GM23338 (cell line): ENCODE results near the gene AP2A1. TPM values are rescaled to one million over a fixed set of nuclear protein-coding genes. Genes with fewer than 3 reads are reported as not detected.

Source experiments
- ATAC-seq: fragments of 200-7000 bp; cut with Tn5 transposase; 3 replicates; pipeline ENCODE4 v1.9.1; 2020
- DNase-seq: peaks from one replicate; pipeline ENCODE4 v3.0.0-alpha.2; 2015; ENCODE audit warnings: low spot score
- H2AFZ ChIP-seq: fragments of 200-600 bp; sonication (generic); 2 replicates; pipeline ENCODE4 v1.8.0; 2016; ENCODE audit warnings: antibody characterized with exemption, mild to moderate bottlenecking, moderate library complexity
- H3F3A ChIP-seq: fragments of 200-600 bp; sonication (generic); replicated peaks from 2 replicates; pipeline ENCODE4 v1.8.0; 2017; ENCODE audit warnings: antibody characterized with exemption, mixed run types, low read depth
- H3K27ac ChIP-seq: fragments of 200-600 bp; sonication (generic); 2 replicates; pipeline ENCODE4 v1.6.1; 2016; ENCODE audit warnings: low read depth
- H3K27me3 ChIP-seq: fragments of 200-600 bp; sonication (generic); 2 replicates; pipeline ENCODE4 v1.8.0; 2016; ENCODE audit warnings: mild to moderate bottlenecking, mixed run types, moderate library complexity; ENCODE audit not compliant: insufficient read depth
- H3K36me3 ChIP-seq: fragments of 200-600 bp; sonication (generic); 2 replicates; pipeline ENCODE4 v1.8.0; 2016; ENCODE audit warnings: mild to moderate bottlenecking; ENCODE audit not compliant: insufficient read depth
- H3K4me1 ChIP-seq: fragments of 200-600 bp; sonication (generic); 2 replicates; pipeline ENCODE4 v1.8.0; 2016; ENCODE audit warnings: mild to moderate bottlenecking, moderate library complexity; ENCODE audit not compliant: insufficient read depth
- H3K4me2 ChIP-seq: fragments of 200-600 bp; sonication (generic); 2 replicates; pipeline ENCODE4 v1.7.1; 2017; ENCODE audit warnings: mixed run types
- H3K4me3 ChIP-seq: fragments of 200-600 bp; sonication (generic); 2 replicates; pipeline ENCODE4 v1.6.1; 2016; ENCODE audit warnings: mixed run types
- H3K79me2 ChIP-seq: fragments of 200-600 bp; sonication (generic); replicated peaks from 2 replicates; pipeline ENCODE4 v1.8.0; 2017; ENCODE audit warnings: mild to moderate bottlenecking; ENCODE audit not compliant: insufficient read depth
- H3K9me2 ChIP-seq: fragments of 200-600 bp; sonication (generic); 2 replicates; pipeline ENCODE4 v1.8.0; 2017; ENCODE audit not compliant: insufficient read depth
- H4K20me1 ChIP-seq: fragments of 200-600 bp; sonication (generic); replicated peaks from 2 replicates; pipeline ENCODE4 v1.8.0; 2017; ENCODE audit warnings: mild to moderate bottlenecking; ENCODE audit not compliant: insufficient read depth
- H3K27ac Mint-ChIP-seq: 2 replicates; pipeline ENCODE4 v1.8.0; 2020; ENCODE audit warnings: inconsistent platforms, mild to moderate bottlenecking, moderate library complexity, mixed read lengths
- H3K27me3 Mint-ChIP-seq: 3 replicates; pipeline ENCODE4 v1.8.0; 2022; ENCODE audit warnings: low read depth, mild to moderate bottlenecking, moderate library complexity, mixed read lengths, inconsistent platforms; ENCODE audit not compliant: insufficient read depth, poor library complexity
- H3K36me3 Mint-ChIP-seq: 3 replicates; pipeline ENCODE4 v1.8.0; 2021; ENCODE audit warnings: low read depth, mild to moderate bottlenecking, inconsistent platforms, moderate library complexity, mixed read lengths
- H3K4me1 Mint-ChIP-seq: 3 replicates; pipeline ENCODE4 v1.8.0; 2020; ENCODE audit warnings: mild to moderate bottlenecking, inconsistent platforms, mixed read lengths
- H3K4me3 Mint-ChIP-seq: 3 replicates; pipeline ENCODE4 v1.8.0; 2021; ENCODE audit warnings: moderate library complexity, mild to moderate bottlenecking, inconsistent platforms, mixed read lengths
- H3K9me3 Mint-ChIP-seq: 3 replicates; pipeline ENCODE4 v1.8.0; 2020; ENCODE audit warnings: moderate library complexity, mild to moderate bottlenecking, inconsistent platforms, mixed read lengths
- CREB1 ChIP-seq: fragments of 250-450 bp; sonication (Bioruptor Pico); IDR thresholded peaks from 2 replicates; pipeline ENCODE4 v1.5.0; 2020; ENCODE audit warnings: low read depth, mild to moderate bottlenecking, moderate library complexity
- CTCF ChIP-seq, 2 experiments: fragments of 200-600 bp in 1 of 2; sonication (generic) in 1 of 2; conservative IDR thresholded peaks; 2 replicates each; pipeline versions ENCODE4 v1.5.1 to v1.6.1; 2016 to 2017; ENCODE audit warnings: antibody characterized with exemption in 2 of 2, low read depth in 2 of 2, mild to moderate bottlenecking in 2 of 2, moderate library complexity in 1 of 2
- ETS1 ChIP-seq: IDR thresholded peaks from 2 replicates; pipeline ENCODE4 v1.6.1; 2016; ENCODE audit warnings: antibody characterized with exemption
- EZH2 ChIP-seq: fragments of 200-600 bp; sonication (generic); IDR thresholded peaks from one replicate; pipeline ENCODE4 v1.8.0; 2017; ENCODE audit warnings: antibody characterized with exemption, mild to moderate bottlenecking, low read depth; ENCODE audit not compliant: unreplicated experiment
- EZH2phosphoT487 ChIP-seq: fragments of 200-600 bp; sonication (generic); IDR thresholded peaks from one replicate; pipeline ENCODE4 v1.8.1; 2018; ENCODE audit warnings: antibody characterized with exemption; ENCODE audit not compliant: unreplicated experiment
- JUNB ChIP-seq: IDR thresholded peaks from one replicate; pipeline ENCODE4 v1.6.1; 2016; ENCODE audit warnings: antibody characterized with exemption; ENCODE audit not compliant: unreplicated experiment
- NANOG ChIP-seq: IDR thresholded peaks from 2 replicates; pipeline ENCODE4 v1.6.1; 2016; ENCODE audit warnings: antibody characterized with exemption, borderline replicate concordance
- POLR2AphosphoS5 ChIP-seq: IDR thresholded peaks from 2 replicates; pipeline ENCODE4 v1.6.1; 2016; ENCODE audit warnings: antibody characterized with exemption, low read depth
- REST ChIP-seq: IDR thresholded peaks from one replicate; pipeline ENCODE4 v1.6.1; 2018; ENCODE audit warnings: antibody characterized with exemption; ENCODE audit not compliant: unreplicated experiment
- STAT1 ChIP-seq: IDR thresholded peaks from one replicate; pipeline ENCODE4 v1.6.1; 2016; ENCODE audit warnings: antibody characterized with exemption; ENCODE audit not compliant: unreplicated experiment
- ZNF114 ChIP-seq: fragments of 250-450 bp; sonication (Bioruptor Pico); IDR thresholded peaks from 2 replicates; pipeline ENCODE4 v1.5.0; 2020; ENCODE audit warnings: mild to moderate bottlenecking, moderate library complexity
- ZNF331 ChIP-seq: fragments of 250-450 bp; sonication (Bioruptor Pico); IDR thresholded peaks from 2 replicates; pipeline ENCODE4 v1.5.0; 2020; ENCODE audit warnings: low read depth, mild to moderate bottlenecking, moderate library complexity
- ZNF462 ChIP-seq: fragments of 250-450 bp; sonication (Bioruptor Pico); IDR thresholded peaks from 2 replicates; pipeline ENCODE4 v1.5.0; 2020; ENCODE audit warnings: mild to moderate bottlenecking, moderate library complexity
- polyA plus RNA-seq: library from polyadenylated mRNA; unstranded; fragments of >200 nt; fragmentation: Nextera tagmentation; extraction: Ambion mirVana; gene quantifications from 2 replicates; pipeline ENCODE4 v1.2.1, GENCODE V29; 2016
- total RNA-seq: library from RNA; depleted of rRNA; stranded (reverse); fragments of >200 nt; shearing (Covaris generic); gene quantifications from 2 replicates; pipeline ENCODE4 v1.2.3, GENCODE V29; 2014

Gene AP2A1
- total and polyA plus RNA-seq, 2 experiments from 2014 or later, result 34.1 to 129 TPM

GRCh38 chr19:49840321-49840720 lies 73.5 kb downstream of the AP2A1 start:
- H3K9me3 Mint-ChIP-seq, result no peaks in the 10 kb centered on the region
- Histone ChIP-seq H3K4me1 (no peaks in the 10 kb centered on the region), H2AFZ (no peak overlapping the region), H4K20me1 (peaks cover 4% of the 10 kb centered on the region; the same call in 1 of the 2 replicates), H3K4me3 (no peak overlapping the region), H3K79me2 (no peaks in the 10 kb centered on the region), H3F3A (0 out of 2 replicates have a peak, but pooled peaks cover 3% of the 10 kb centered on the region), H3K27me3 (no peaks in the 10 kb centered on the region), H3K4me2 (no peak overlapping the region), H3K9me2 (no peaks in the 10 kb centered on the region), H3K36me3 (no peaks in the 10 kb centered on the region), H3K27ac (peak overlapping the region; percentile 50; the same call in 1 of the 2 replicates)
- no peak for DNase-seq
- TF ChIP-seq CREB1, result no peak
- no peak for TF ChIP-seq EZH2
- no peak for TF ChIP-seq ZNF114
- TF ChIP-seq JUNB, result no peak
- TF ChIP-seq EZH2phosphoT487, result no peak
- no peak for TF ChIP-seq REST
- no peak for TF ChIP-seq CTCF (conservative IDR thresholded peaks at IDR 0.05; ENCODE audit: low read depth in 2 of 2)
- no peak for TF ChIP-seq ETS1
- no peak for TF ChIP-seq ZNF331 (CRISPR knock-in tag)
- no peak for TF ChIP-seq POLR2AphosphoS5
- TF ChIP-seq ZNF462, result no peak
- TF ChIP-seq NANOG, result no peak
- no peak for TF ChIP-seq STAT1
- H3K27ac Mint-ChIP-seq, result no peak overlapping the region; the same call in 1 of the 2 replicates
- ATAC-seq, result no peak; the same call in 2 of the 3 replicates
- H3K36me3 Mint-ChIP-seq, result peaks cover 37% of the 10 kb centered on the region
- no peak overlapping the region for H3K4me3 Mint-ChIP-seq
- peaks cover 15% of the 10 kb centered on the region for H3K27me3 Mint-ChIP-seq
- H3K4me1 Mint-ChIP-seq, result peaks cover 6% of the 10 kb centered on the region
